ENCODE results near the gene RNF166. TPM values are rescaled to one million over a fixed set of nuclear protein-coding genes. Genes with fewer than 3 reads are reported as not detected.

RNF166 gene
- total RNA-seq, 4 donors from 2014 or later: 23.3 to 33.5 (median 27.5) TPM

DNA sequence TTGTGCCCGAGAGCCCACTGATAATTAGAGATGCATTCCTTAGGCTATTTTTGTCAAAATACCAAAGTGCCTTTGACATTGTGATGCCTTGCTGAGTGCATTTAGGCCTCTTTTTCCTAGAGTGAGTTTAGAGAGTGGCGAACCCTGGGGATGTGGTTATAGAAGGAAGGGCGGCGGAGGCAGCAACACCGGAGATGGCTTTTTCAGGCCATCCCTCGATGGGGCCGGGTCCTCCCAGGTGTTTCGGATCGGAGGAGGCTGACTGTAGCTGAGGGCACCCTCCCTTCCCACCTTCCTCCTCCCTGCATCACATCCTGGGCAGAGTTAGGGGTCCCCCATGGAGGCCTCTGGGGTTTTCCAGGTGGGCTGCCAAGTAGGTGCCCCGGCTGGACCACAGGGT is 13.3 kb downstream of the RNF166 start:
- Histone ChIP-seq H3K9me3 (no peaks in the 10 kb centered on the region), H3K36me3 (peaks cover 11 to 30% (median 24%) of the 10 kb centered on the region in 4 donors), H3K27me3 (peaks cover 0 to 54% (median 24%) of the 10 kb centered on the region in 4 donors), H3K4me1 (peaks cover 0 to 7% (median 2%) of the 10 kb centered on the region in 4 donors), H3K4me3 (no peak overlapping the region), H3K27ac (replicated peaks in 1 of 4) (no peak overlapping the region)
- 64% methylated on average over 2 of the region's 10 CpGs for WGBS
- TF ChIP-seq EP300 (IDR thresholded peaks at IDR 0.05): no peak
- TF ChIP-seq POLR2AphosphoS5 (IDR thresholded peaks at IDR 0.05): no peak
- TF ChIP-seq POLR2A (IDR thresholded peaks at IDR 0.05; ENCODE audit: low read depth): no peak
- TF ChIP-seq, protein P1, sequence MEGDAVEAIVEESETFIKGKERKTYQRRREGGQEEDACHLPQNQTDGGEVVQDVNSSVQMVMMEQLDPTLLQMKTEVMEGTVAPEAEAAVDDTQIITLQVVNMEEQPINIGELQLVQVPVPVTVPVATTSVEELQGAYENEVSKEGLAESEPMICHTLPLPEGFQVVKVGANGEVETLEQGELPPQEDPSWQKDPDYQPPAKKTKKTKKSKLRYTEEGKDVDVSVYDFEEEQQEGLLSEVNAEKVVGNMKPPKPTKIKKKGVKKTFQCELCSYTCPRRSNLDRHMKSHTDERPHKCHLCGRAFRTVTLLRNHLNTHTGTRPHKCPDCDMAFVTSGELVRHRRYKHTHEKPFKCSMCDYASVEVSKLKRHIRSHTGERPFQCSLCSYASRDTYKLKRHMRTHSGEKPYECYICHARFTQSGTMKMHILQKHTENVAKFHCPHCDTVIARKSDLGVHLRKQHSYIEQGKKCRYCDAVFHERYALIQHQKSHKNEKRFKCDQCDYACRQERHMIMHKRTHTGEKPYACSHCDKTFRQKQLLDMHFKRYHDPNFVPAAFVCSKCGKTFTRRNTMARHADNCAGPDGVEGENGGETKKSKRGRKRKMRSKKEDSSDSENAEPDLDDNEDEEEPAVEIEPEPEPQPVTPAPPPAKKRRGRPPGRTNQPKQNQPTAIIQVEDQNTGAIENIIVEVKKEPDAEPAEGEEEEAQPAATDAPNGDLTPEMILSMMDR (IDR thresholded peaks at IDR 0.05): no peak
- intact Hi-C loops (cut with DNase I): no loop called here
- no peak for DNase-seq (ENCODE audit: extremely low spot score)

DNA sequence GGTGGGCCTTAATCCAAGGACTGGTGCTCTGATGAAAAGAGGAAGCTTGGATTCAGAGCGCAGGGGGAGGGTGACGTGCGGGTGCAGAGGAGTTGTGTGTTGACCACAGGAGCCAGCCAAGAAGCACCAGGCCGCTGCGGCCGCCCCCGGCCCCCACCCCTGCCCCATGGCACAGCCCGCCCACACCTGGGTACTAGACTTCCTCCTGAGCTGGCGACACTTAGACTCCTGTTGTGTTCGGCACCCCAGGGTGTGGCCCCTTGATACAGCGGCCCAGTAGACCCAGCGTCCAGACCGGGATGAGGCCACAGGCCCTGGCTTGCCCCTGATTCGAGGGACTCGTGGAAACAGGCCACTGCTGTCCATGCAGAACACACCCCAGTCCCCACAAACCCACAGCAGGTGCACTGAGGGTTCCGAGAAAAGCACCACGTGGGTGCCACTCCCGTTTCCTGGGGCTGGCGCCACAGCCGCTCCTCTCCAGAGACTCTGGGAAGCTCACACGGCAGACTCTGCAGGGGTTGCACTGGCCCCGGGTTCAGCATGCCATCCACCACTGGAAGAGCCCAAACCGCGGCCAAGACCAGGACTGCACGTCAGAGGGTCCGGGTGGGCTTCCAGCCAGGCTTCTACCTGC is 14.2 kb downstream of the RNF166 start:
- Histone ChIP-seq H3K27me3 (peaks cover 0 to 62% (median 32%) of the 10 kb centered on the region in 4 donors), H3K4me1 (peaks cover 3 to 8% (median 6%) of the 10 kb centered on the region in 4 donors), H3K9me3 (no peaks in the 10 kb centered on the region), H3K36me3 (peaks cover 2 to 22% (median 15%) of the 10 kb centered on the region in 4 donors), H3K4me3 (no peak overlapping the region), H3K27ac (replicated peaks in 1 of 4) (no peak overlapping the region)
- intact Hi-C loops (cut with DNase I): no loop called here
- no peak for DNase-seq (ENCODE audit: extremely low spot score)
- WGBS: 89% methylated on average over 10 of the region's 26 CpGs
- TF ChIP-seq, protein P1 (IDR thresholded peaks at IDR 0.05): no peak
- TF ChIP-seq EP300 (IDR thresholded peaks at IDR 0.05) (no peak), POLR2A (IDR thresholded peaks at IDR 0.05; ENCODE audit: low read depth) (no peak), POLR2AphosphoS5 (IDR thresholded peaks at IDR 0.05) (no peak)

DNA sequence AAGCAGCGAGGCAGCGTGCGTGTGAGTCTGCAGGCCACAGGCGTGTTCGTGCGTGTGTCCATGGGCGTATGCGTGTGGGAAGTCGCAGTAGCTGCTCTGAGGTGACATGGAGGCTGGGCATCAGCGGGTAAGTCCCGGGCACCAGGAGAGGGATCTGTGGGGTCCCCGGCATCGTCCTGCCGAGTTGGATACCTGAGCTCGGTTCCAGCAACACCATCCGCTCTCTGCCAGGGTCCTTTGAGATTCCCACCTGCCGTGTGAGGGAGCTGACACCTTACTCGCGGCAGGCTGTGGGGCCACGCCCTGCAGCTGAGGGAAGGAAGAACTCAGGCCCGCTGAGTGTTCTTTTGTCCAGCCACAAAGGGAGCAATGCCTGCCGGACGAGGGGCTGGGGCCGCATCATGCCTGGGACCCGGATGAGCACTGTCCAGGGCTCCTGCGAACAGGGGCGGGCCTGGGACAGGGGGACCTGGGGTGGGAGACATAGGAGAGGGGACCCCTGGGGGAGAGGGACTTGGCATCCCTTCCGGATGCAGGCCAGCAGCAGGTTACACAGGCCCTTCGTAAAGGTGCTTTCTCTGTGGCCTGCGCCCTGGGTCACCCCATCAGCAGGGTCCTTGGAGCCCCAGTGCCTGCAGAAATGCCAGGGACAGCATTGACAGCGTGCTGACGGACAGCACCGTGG is 14.9 kb downstream of the RNF166 start:
- Histone ChIP-seq H3K27me3 (peaks cover 0 to 70% (median 40%) of the 10 kb centered on the region in 4 donors), H3K4me3 (no peak overlapping the region), H3K9me3 (no peaks in the 10 kb centered on the region), H3K36me3 (peaks cover 0 to 14% (median 8%) of the 10 kb centered on the region in 4 donors), H3K27ac (replicated peaks in 1 of 4) (no peak overlapping the region), H3K4me1 (peaks cover 10 to 16% (median 13%) of the 10 kb centered on the region in 4 donors)
- intact Hi-C loops (cut with DNase I): no loop called here
- DNase-seq (ENCODE audit: extremely low spot score): no peak
- TF ChIP-seq EP300 (IDR thresholded peaks at IDR 0.05): no peak
- 88% methylated on average over 22 of the region's 33 CpGs for WGBS

DNA sequence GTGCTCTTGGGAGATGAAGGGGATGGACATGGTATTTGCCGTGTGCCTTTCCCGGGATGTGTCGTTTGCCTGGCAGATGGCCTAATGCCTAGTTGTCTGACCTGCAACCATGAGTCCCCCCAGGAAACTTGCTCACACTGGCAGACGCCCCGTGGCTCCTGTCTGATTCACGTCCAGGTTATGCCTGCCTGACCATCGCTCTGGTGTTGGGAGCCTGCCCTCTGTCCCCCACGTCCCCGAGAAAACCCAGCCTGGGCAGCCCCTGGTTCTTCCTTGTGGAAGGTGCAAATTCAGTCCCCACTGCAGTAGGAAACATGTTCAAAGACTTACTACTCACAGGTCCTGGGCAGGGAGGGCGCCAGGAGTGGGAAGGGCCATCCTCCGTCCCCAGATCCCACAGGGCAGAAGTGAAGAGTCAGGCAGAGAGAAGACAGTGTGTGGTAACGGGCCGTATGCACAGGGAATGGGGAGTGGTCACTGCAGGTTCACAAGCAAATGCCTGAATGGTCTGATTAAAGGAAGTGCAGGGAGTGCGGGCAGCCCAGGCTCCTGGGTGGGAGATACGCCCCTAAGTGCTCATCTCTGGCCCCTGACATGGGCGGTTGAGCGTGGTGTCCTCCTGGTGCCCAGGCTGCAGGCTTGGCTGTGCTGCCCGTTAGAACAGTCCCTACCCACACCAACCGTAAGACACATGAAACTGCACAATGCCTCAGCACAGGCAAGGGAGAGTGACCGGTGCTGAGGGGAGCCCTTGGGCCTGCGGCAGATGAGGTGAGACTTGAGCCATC is 15.7 kb downstream of the RNF166 start:
- Histone ChIP-seq H3K27me3 (peaks cover 0 to 77% (median 47%) of the 10 kb centered on the region in 4 donors), H3K4me3 (no peak overlapping the region), H3K4me1 (peaks cover 18 to 24% (median 21%) of the 10 kb centered on the region in 4 donors), H3K36me3 (peaks cover 0 to 6% (median under 1%) of the 10 kb centered on the region in 4 donors), H3K27ac (replicated peaks in 1 of 4) (no peak overlapping the region), H3K9me3 (no peaks in the 10 kb centered on the region)
- no peak for DNase-seq (ENCODE audit: extremely low spot score)
- TF ChIP-seq EP300 (IDR thresholded peaks at IDR 0.05) (no peak), POLR2AphosphoS5 (IDR thresholded peaks at IDR 0.05) (no peak), POLR2A (IDR thresholded peaks at IDR 0.05; ENCODE audit: low read depth) (no peak)
- intact Hi-C loops (cut with DNase I): no loop called here
- WGBS: 81% methylated on average over 11 of the region's 21 CpGs

DNA sequence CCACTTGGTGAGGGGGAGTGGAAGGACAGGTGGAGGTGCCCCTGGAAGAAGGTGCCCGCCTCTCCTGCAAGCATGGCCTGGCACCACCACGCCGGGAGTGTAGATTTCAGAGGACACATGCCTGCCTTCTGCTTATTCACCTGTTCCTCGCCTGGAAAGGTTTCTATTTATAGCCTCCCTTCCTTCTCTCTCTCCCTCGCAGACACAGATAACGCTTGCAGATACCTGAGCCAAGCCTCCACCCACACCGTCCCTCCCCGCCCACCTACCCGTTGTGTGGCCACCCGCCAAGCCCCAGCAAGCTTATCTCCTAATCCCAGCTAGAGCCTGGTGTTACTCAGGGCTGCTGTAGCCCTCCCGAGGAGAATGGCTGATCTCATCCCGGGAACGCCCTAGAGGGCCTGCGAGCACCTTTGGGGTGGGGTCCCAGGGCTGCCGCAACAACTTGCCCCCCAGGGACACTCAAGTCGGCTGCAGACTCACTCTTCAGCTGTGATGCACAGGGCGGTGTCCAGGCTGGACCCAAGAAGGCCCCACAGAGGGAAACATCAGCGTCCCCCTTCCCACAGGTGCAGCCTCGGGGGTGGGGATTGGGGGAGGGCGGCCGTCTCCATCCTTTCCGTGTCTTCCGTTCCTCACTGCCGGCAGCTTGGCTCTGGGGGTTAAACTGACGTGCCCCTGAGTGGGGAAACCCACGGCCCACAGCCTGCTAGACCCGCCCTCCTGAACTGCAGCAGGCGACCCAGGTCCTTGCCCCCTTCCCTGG is 18.0 kb downstream of the RNF166 start:
- intact Hi-C loops (cut with DNase I): no loop called here
- WGBS: 37% methylated on average over 13 of the region's 28 CpGs
- Histone ChIP-seq H3K4me3 (no peak overlapping the region), H3K27me3 (peaks cover 0 to 99% (median 64%) of the 10 kb centered on the region in 4 donors), H3K9me3 (no peaks in the 10 kb centered on the region), H3K36me3 (no peaks in the 10 kb centered on the region), H3K27ac (replicated peaks in 1 of 4) (no peak overlapping the region), H3K4me1 (peaks cover 19 to 29% (median 26%) of the 10 kb centered on the region in 4 donors)
- no peak for DNase-seq (ENCODE audit: extremely low spot score)
- TF ChIP-seq POLR2A (IDR thresholded peaks at IDR 0.05; ENCODE audit: low read depth): no peak
- no peak for TF ChIP-seq POLR2AphosphoS5 (IDR thresholded peaks at IDR 0.05)
- TF ChIP-seq EP300 (IDR thresholded peaks at IDR 0.05): no peak
- TF ChIP-seq, protein P1 (IDR thresholded peaks at IDR 0.05): no peak

Measured in esophagus muscularis mucosa (tissue), 4 donors.